DOHH2 (cell line): ENCODE data around the gene FNIP2.

Source experiments
- CTCF ChIP-seq: fragments of 200-600 bp; sonication (generic); IDR thresholded peaks from one replicate; pipeline ENCODE4 v1.5.1; 2014; ENCODE audit warnings: antibody characterized with exemption, mild to moderate bottlenecking, low read depth, low read length; ENCODE audit not compliant: poor library complexity, severe bottlenecking
- EZH2phosphoT487 ChIP-seq: fragments of 200-600 bp; sonication (generic); IDR thresholded peaks from 2 replicates; pipeline ENCODE4 v1.6.1; 2017; ENCODE audit warnings: borderline replicate concordance, mild to moderate bottlenecking, antibody characterized with exemption, low read length, moderate library complexity, mixed read lengths

GRCh38 chr4:158811704-158812103 lies 42.9 kb downstream of the FNIP2 start:
- TF ChIP-seq CTCF (no peak), EZH2phosphoT487 (no peak)
